HuH-7 (cell line): ENCODE results near the gene CRAMP1.

Experiments used
- DNase-seq: peaks from one replicate; pipeline ENCODE4 v3.0.0; 2011; ENCODE audit warnings: low spot score

CRAMP1 gene

DNA sequence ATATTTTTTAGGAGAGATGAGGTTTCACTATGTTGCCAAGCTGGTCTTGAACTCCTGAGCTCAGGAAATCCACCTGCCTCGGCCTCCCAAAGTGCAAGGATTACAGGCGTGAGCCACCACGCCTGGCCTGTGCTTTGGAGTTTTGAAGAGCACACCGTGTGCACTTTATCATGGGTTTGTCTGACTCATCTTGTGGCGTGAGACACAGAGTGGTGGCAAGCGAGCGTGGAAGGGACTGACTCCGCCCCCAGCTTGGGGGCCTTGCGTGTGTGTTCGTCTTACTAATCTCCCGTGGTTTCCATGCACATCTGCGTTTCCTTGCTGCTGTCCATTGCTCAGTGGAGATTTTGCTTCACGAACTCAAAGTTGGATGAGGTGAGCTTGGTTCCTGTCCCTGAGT, 22.9 kb downstream of the CRAMP1 start:
- DNase-seq: no peak

DNA sequence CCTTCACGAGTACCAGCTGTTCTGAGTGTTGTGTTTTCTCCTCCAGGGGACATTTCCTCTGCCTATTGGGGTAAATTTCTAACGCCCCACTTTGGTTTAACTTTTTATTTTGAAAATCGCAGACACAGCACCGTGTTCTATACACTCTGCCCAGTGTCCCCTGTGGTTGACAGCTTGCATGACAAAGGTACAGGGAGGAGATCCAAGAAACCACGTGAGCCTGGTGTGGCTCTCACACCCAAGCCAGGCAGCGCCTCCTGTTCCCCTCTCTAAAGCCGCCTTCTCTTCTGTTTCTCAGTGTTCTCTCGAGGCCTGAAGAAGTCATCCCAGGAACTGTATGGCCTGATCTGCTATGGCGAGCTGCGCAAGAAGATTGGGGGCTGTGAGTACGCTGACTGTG, 25.4 kb downstream of the CRAMP1 start:
- no peak for DNase-seq

GRCh38 chr16:1638757-1639156, 26.6 kb downstream of the CRAMP1 start:
- DNase-seq: no peak

- DNase-seq: no peak
Observed at GRCh38 chr16:1639282-1639681, 27.1 kb downstream of the CRAMP1 start.

DNA sequence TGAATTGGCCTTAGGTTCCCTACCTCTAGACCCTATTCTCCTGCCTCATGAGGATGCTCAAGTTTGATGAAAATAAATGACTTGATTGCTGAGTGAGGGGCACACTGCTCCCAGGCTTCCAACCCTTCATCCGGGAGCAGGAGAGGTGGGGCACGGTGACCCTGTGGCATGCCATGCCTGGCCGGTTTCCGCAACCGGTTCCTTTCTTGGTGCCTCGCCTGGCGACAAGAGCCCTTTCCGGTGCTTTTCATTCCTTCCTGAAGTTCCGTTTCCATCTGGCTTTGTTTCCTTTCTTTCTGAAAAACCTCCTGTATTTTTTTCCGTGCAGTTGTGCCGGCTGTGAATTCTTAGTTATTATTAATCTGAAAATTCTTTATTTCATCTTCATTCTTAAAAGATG, 27.7 kb downstream of the CRAMP1 start:
- DNase-seq: no peak

GRCh38 chr16:1640261-1640941, 28.2 kb downstream of the CRAMP1 start:
- no peak for DNase-seq

DNA sequence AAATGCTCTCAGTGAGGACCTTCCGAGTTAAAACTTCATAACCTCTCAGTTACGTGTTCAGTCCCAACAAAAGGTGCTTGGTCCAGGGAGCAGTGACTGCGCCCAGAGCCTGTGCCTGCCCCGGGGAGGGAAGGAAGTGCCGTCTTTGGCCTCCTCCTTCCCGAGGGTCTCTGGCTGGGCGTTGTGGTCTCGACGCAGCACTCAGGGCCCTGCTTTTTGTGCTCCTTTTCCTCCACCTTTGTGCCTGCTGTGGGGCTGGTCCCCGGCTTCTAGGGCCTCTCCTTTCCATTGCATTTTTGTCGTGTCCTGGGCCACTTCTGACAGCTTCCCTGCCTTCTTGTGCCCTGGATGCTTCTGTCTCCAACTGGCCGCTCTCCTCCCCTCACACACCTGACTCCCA, 29.1 kb downstream of the CRAMP1 start:
- DNase-seq: no peak

- DNase-seq: no peak
Observed at GRCh38 chr16:1642148-1642547, 30.0 kb downstream of the CRAMP1 start.

DNA sequence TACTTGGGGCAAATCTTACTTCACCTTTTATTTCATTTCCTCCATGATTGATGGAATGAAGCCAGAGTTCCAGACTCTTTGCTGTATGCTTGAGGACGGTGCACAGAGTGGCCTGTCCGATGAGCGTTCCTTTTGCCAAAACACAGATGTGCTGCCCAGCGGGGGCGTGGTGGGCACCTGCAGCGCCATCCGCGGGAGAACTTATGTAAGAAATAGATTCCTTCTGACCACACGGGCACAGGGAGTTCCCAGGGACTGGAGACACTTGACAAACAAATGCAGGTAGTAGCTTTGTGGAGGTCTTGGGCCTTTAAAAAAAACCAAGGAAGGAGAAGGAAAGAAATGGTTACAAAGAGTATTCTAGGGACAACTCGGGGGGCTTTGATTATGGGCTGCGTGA, 30.6 kb downstream of the CRAMP1 start:
- DNase-seq: no peak

- DNase-seq: no peak
Observed at GRCh38 chr16:1643521-1643920, 31.4 kb downstream of the CRAMP1 start.

DNA sequence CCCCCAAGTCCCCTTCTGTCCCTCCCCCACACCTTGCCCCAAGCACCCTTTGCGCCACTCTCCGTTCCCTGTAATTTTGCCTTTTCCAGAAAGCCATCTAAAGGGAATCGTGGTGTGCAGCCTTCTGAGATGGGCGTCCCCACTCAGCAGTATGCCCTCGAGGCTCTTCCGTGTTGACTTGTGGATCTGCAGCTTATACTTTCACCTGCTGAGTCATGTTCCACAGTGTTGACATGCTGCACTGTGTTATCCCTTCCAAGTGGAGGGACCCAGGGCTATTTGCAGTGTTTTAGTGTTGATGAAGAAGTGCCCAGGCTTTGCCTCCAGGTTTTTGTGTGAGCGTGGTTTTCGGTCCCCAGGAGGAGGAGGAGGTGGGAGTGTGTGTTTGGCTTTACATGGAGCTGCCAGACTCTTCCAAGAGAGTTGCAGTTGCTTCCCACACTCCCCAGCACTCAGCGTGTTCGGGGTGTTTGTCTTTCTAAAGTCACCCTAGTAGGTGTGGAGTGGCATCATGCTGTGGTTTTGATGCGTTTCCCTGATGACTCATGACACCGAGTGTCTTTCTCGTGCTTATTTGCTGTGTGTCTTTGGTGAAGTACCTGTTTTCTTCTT, 33.9 kb downstream of the CRAMP1 start:
- no peak for DNase-seq

- DNase-seq: no peak
Observed at GRCh38 chr16:1647856-1648255, 35.7 kb downstream of the CRAMP1 start.

- DNase-seq: no peak
Observed at GRCh38 chr16:1650131-1650530, 38.0 kb downstream of the CRAMP1 start.

GRCh38 chr16:1651094-1651973, 39.2 kb downstream of the CRAMP1 start:
- DNase-seq: no peak

DNA sequence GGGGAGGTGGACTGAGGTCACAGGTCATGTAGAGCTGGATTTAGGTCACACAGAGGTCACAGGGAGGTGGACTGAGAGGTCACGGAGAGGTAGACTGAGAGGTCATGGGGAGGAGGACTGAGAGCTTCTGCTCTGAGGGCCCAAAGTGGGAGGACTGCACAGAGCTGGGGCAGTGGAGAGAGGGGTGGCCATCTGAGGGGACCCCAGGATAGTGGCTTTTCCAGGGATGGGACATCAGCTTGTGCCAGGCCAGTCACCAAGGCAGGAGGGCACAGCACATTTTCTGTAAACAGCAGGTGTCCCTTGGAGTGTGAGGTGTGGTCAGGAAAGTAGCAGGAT, 39.8 kb downstream of the CRAMP1 start:
- DNase-seq: no peak

DNA sequence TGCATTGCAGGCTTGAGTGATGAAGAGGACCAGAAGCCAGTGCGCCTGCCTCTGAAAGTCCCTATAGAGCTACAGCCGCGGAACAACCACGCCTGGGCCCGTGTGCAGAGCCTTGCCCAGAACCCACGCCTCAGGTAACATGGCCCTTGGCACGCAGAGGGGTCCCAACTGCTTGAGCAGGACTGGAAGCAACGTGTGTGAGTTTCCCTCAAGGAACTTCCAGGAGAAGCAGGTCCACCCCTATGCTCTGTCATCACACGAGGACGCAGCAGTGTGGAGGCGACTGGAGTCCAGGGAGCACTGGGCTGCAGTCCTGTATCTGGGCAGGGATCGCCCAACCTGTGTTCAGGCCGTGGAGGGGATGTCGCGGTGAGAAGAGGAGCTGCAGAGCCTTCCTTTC, 40.9 kb downstream of the CRAMP1 start:
- DNase-seq: no peak

GRCh38 chr16:1654505-1655268, 42.5 kb downstream of the CRAMP1 start:
- no peak for DNase-seq

DNA sequence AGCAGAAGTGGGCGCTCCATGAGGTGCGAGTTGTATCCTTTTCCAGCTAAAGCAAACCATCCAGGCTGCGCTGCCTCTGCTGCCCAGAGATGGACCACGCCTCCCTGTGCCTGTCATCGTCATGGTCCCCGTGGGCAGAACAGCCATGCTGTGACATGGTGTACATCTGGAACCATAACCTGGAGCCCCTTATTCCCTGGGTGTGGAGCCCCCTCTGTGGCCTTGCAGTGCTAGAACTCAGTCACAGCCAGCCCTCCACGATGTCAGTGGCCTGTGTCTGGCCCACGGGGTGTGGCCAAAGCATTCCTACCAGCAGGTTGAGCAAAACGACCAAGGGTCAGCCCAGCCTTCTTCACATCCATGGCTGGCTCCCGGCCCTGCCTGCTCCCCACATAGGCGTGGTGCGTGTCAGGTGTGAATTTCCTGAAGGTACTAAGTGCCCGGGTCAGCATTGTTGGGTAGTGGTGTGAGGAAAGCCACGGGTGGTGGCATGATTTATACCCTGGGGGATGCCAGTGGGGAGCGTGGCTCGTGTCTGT, 43.2 kb downstream of the CRAMP1 start:
- DNase-seq: no peak

DNA sequence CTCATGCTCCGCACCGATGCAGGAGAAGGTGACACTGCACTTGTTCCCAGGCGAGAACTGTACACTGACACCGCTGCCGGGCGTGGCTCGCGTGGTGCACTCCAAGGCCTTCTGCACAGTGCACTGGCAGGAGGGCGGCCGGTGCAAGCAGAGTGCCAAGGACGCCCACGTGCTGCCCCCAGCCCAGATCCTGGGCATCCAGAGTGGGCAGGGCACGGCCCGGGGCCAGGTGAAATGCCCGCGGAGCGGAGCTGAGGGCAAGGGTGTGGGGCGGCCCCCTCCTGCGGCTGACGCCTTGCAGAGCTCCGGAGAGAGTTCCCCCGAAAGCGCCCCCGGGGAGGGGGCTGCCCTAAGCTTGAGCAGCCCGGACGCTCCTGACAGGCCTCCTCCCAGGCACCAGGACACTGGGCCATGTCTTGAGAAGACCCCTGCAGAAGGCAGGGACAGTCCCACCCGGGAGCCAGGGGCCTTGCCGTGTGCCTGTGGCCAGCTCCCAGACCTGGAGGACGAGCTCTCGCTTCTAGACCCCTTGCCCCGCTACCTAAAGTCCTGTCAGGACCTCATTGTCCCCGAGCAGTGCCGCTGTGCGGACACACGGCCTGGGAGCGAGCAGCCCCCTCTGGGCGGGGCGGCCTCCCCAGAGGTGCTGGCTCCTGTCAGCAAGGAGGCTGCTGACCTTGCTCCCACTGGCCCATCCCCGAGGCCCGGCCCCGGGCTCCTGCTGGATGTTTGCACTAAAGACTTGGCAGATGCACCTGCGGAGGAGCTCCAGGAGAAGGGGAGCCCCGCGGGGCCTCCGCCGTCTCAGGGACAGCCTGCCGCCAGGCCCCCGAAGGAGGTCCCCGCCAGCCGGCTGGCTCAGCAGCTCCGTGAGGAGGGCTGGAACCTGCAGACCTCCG, 44.0 kb downstream of the CRAMP1 start:
- no peak for DNase-seq

- no peak for DNase-seq
Observed at GRCh38 chr16:1656808-1657617, 44.9 kb downstream of the CRAMP1 start.
